Activated T-cell treated with anti-CD3 and anti-CD28 coated beads for 24 hours (primary cell): ENCODE results near the gene CAV3.
"Not testable (repeated sequence)": the region's sequence is repeated elsewhere in the genome, so short reads cannot be mapped to it uniquely, and the experiment has no call there.

Source experiments
- DNase-seq: peaks from one replicate; pipeline ENCODE4 v3.0.0-alpha.2; 2020; ENCODE audit warnings: low read depth

CAV3 gene

GRCh38 chr3:8733332-8734094 lies at the start of gene CAV3:
CAV3 (plus strand) TSS chr3:8733802; CDS start chr3:8733877, 75 bp downstream.
- no peak for DNase-seq

DNA sequence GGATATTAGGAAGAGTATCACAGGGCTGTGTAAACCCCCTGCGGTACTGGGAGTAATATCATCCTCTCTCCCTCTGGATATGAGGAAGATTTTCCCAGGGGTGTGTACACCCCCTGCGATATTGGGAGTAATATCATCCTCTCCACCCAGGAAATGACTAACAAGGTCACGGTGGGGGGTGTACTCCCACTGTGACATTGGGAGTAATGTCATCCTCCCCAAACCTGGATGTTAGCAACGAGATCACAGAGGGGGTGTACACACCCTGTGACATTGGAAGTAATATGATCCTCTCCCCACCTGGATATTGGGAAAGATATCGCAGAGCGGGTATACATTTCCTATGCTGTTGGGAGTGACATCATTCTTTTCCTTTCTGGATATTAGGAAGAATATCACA lies 48.6 kb upstream of the CAV3 start:
- DNase-seq, result not testable (repeated sequence)

- DNase-seq, result not testable (repeated sequence)
Observed at GRCh38 chr3:8691295-8691694, 42.3 kb upstream of the CAV3 start.

DNA sequence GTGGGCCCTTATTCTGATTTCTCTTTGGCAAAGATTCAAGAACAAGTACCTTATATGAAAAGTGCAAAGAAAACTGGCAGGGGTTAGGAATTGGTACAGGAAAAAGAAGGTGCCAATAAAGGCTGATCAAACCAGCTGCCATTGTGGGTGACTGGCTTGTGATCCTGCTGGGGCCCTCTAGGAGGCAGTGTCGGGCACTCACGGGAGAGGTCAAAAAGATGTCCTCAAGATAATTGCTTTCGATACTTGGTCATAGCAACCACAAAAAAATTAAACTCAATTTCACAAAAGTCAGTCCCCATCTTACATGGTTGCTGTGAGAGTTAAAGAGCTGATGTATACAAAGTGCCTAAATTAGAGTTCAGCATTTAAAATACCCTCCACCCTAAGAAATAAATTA lies 31.0 kb upstream of the CAV3 start:
- DNase-seq, result no peak

GRCh38 chr3:8705575-8705974 lies 28.0 kb upstream of the CAV3 start:
- no peak for DNase-seq

DNA sequence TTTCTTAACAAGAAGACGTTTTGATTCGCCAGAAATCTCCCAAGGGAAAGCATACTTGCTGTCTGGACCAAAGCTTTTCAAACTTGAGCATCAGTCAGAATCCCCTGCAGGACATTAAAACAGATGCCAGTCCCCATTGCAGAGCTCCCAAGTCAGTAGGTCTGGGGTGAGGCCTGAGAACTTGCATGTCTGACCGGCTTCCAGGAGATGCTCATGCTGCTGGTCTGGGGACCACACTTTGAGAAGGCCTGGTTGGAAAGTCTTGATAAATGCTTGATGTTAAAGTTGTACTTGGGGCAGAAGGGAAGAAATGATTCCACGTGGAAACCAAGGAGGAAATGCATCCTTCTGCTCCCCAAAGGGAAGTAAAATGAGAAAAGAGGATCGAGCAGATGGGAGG lies 24.3 kb upstream of the CAV3 start:
- no peak for DNase-seq

DNA sequence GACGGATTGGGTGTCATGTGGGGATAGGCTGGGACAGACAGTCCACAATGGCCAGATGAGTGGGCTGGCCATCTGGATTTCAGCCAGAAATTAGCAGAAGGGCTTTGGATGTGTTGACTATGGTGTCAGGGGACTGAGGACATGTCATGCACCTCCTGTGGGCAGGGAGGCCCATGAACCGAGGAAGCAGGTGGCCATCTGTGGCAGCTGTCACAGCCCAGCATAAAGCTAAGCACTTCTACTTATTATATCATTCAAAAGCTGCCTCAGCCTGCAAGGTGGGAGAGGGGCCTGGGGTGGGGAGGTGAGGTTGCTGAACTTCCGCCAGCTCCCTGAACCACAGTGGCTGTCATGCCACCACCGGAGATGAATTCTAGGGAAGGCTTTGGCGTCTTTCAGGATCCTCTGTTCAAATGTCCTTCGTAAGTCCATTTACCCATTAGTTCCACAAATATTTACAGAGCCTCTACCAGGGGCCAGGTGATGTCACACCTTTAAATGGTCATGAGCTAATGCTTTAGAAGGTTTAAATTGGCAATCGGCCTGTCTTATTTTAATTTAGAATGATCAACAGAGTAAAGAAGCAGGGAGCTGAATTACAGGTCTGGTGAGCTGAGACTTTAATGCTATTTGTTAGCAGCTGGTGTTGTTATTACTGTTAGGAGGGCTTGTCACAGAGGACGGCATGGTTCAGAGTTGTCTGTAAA lies 23.6 kb upstream of the CAV3 start:
- no peak for DNase-seq

DNA sequence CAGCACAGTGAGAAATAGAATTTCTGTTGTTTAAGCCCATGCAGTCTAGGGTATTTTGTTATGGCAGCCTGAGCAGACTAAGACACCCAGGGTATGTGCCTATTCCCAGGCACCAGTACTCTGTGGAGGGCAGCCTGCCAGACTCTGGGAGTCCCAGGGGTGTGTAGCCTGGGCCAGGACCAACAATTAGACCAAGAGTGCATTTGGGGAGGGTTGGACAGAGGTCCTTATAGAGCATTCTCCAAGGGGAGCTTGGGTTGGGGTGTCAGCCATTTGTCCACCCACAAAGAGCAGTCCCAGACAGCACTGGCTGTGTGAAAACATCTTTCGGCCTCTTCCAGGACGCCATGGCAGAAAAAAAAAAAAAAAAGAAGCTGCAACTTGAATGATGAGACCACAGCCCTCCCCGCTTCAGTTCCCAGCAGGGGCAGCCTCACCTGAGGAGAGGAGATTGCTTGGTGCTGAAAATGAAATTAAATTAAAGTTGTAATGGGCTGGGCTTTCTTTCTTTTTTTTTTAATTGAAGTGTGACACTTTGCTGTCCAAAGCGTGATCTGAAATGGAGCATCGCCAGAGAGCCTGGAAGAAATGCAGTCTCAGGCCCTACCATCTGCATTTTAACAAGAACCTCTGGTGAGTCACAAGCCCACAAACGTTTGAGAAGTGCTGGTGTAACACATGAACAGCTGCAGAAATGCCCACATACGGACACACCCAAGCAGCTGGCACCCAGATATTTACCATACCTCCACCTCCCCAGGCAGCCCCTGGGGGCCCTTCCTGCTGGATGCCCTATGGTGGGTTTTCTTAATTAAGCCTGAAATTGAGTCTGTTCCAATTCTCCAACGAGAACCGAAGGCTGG lies 21.3 kb upstream of the CAV3 start:
- DNase-seq, result no peak

DNA sequence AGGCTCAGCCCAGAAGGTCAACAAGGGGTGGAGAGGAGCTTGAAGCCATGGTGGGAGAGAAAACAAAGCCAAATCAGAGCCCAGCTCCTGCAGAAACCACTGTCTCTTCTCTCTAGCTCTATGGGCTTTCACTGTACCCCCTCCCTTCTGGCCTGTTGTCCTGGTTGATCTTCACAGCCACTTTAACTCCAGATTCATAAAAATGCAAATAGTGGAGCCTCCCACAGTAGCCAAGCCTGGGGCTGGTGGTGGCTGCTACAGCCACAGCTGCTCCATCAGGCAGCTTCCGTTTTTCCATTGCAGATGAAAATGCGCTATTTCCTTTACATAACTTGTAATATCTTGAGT lies 20.7 kb upstream of the CAV3 start:
- DNase-seq, result no peak

- no peak for DNase-seq
Observed at GRCh38 chr3:8713901-8714759, 19.5 kb upstream of the CAV3 start.

DNA sequence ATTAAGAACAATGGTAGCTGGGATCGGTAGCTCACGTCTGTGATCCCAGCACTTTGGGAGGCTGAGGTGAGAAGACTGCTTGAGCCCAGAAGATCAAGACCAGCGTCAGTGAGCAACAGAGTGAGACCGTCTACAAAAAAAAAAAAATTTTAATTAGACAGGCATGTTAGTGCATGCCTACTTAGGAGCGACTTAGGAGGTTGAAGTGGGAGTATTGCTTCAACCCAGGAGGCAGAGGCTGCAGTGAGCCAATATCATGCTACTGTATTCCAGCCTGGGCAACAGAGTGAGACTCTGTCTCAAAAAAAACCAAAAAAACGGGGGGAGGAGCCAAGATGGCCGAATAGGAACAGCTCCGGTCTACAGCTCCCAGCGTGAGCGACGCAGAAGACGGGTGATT lies 17.8 kb upstream of the CAV3 start:
- not testable (repeated sequence) for DNase-seq

DNA sequence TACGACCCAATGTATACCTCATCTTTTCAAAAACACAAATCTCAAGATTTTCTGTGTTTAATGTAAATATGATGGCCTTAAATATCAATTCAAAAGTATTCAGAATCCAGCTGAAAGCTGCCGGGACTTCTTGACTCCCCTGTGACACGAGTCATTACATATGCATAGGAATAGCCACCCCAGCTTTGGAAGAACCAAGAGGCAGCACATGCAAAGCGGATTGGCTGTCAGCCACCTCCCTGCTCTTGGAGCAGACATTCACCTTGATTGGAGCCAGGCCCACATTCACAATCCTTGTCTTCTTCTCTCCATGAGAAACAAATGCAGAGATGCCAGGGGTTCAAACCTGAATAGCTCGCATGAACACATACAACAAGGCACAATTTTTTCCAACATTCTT lies 10.8 kb upstream of the CAV3 start:
- no peak for DNase-seq

GRCh38 chr3:8723612-8724011 lies 10.0 kb upstream of the CAV3 start:
- DNase-seq, result no peak

DNA sequence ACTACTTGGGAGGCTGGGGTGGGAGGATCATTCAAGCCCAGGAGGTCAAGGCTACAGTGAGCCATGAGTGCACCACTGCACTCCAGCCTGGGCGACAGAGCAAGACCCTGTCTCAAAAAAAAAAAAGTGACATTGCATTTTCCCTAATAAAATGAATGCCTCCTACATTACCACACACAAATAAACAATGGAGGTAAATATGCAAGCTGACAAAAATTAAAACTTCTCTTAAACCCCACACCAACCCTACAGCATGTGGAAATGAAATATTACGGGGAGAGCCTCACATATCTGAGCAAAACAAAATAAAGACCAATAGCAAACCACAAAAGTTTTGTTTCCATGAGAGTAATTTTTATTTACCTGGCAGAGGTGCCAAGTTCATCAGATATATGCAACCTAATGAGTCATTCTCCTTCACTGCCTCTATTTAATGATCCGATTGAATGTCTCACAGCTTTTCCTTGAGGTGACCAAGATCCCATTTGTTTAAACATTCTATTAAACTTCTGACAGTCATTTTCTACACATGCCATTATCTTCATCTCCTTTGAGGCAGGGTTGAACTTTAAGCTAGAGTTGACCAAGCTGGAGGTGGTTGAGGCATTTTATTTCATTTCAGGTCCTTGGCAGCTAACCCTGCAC lies 9.4 kb upstream of the CAV3 start:
- no peak for DNase-seq

- no peak for DNase-seq
Observed at GRCh38 chr3:8727605-8728512, 5.7 kb upstream of the CAV3 start.

GRCh38 chr3:8729479-8729878 lies 4.1 kb upstream of the CAV3 start:
- no peak for DNase-seq

DNA sequence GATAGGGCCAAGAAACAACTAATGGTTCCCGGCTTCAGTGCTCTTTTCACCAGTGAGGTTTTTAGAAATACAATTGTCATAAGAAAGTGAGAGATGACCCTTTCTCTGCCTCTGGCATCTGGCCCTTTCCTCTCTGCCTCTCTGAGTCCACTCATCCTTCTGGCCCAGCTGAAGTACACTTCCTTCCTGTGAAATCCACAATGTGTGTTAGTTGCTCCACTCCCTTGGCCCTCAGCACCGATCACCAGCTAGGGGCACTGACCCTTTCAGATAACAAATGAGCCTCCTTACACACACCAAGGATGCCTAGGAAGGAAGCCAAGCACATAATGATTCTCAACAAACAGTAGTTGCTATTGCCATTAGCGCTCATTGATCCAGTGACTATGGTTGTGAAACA lies 2.9 kb upstream of the CAV3 start:
- no peak for DNase-seq

DNA sequence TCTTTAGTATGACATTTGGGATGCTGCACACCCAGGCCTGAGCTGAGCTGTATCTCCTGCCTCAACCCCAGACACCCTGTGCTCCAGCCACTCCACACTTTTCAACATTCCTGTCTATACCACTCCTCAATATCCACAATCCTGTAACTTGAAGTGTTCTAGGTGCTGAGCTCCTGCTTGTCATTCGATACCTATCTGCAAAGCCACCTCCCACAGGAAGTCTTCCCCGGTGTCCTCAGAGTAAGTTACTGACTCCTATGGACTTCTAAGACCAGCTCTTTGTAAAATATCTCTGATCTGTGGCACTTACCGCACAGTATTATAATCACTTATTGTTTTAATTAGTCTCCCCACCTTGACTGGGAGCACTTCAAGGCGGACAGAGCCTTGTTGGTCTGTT lies 1.2 kb upstream of the CAV3 start:
- DNase-seq, result no peak

DNA sequence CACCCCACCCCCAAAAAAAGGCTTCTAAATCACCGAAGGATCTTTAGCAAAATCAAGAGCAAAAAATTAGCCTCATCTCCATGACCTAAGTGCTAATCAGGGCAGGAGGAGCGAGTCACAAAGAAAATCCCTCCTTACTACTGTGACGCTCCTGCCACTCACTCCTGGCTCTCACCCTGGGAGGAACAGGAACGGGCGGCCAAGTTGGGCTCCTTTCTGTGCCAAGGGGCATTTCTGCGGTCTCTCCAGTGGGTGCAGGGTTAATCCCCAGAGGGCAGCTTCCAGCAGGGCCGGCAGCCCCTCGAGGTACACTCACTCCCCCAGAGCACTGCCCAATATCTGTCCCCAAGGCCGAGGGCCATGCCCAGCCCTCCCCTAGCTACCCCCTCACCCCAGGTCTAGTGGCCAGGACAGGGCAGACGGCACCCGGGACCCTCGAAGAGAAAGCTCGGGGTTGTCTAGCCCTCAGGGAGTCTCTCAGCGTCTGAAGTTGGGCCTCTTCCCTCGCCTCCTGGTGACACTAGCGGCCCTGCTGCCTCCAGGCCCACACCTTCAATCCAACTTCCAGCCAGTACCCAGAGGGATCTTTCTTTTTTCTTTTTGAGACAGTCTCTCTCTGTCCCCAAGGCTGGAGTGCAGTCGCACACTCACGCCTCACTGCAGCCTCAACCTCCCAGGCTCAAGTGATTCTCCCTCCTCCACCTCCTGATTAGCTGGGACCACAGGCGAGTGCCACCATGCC lies 706 bp downstream of the CAV3 start:
- DNase-seq, result no peak

DNA sequence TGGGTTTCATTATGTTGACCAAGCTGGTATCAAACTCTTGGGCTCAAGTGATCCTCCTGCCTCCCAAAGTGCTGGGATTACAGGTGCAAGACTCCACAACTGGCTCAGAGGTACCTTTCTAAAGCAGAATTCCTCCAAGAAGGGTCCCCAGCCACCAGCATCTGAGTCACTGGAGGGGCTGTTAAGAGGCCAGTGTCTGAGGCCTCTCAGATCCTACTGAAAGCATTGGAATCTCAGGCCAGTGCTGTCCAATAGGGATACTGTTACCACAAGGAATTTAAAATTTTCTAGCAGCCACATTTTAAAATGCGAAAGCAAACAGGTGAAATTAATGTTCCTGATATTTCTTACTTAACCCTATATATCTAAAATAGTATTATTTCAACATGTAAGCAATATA lies 1.3 kb downstream of the CAV3 start:
- DNase-seq, result no peak
